Effector memory CD4-positive, alpha-beta T cell (primary cell): Measurements from ENCODE around the gene SEC61G.
A peak's percentile ranks its signal among the peaks of the same experiment; 100 is the strongest.

Source experiments
- DNase-seq, 3 donors: peaks; one replicate each; pipeline ENCODE4 v3.0.0-alpha.2; 2020
- H3K27ac ChIP-seq: 2 replicates; pipeline ENCODE4 v1.7.0; 2013; ENCODE audit warnings: mild to moderate bottlenecking, low read length, moderate library complexity; ENCODE audit not compliant: insufficient read depth, poor library complexity, severe bottlenecking
- H3K27me3 ChIP-seq: replicated peaks from 2 replicates; pipeline ENCODE4 v1.7.0; 2013; ENCODE audit warnings: mild to moderate bottlenecking, low read length; ENCODE audit not compliant: insufficient read depth, control insufficient read depth, poor library complexity, severe bottlenecking
- H3K36me3 ChIP-seq: 2 replicates; pipeline ENCODE4 v1.7.0; 2013; ENCODE audit warnings: mild to moderate bottlenecking, low read length, moderate library complexity; ENCODE audit not compliant: control insufficient read depth, insufficient read depth
- H3K4me1 ChIP-seq: 2 replicates; pipeline ENCODE4 v1.7.0; 2013; ENCODE audit warnings: low read length, mild to moderate bottlenecking; ENCODE audit not compliant: control insufficient read depth, insufficient read depth, poor library complexity, severe bottlenecking
- H3K4me3 ChIP-seq: 2 replicates; pipeline ENCODE4 v1.7.0; 2013; ENCODE audit warnings: low read length, low read depth, mild to moderate bottlenecking; ENCODE audit not compliant: insufficient read depth, poor library complexity, severe bottlenecking
- H3K9me3 ChIP-seq: 2 replicates; pipeline ENCODE4 v1.7.0; 2013; ENCODE audit warnings: mild to moderate bottlenecking, low read length, moderate library complexity; ENCODE audit not compliant: control insufficient read depth

SEC61G gene

GRCh38 chr7:54769203-54769602 lies 10.2 kb upstream of the SEC61G start:
- no peak overlapping the region for H3K27ac ChIP-seq

GRCh38 chr7:54764861-54765260 lies 5.8 kb upstream of the SEC61G start:
- H3K4me3 ChIP-seq = no peak overlapping the region
- DNase-seq = no peak
- H3K27me3 ChIP-seq = no peaks in the 10 kb centered on the region
- H3K36me3 ChIP-seq = no peaks in the 10 kb centered on the region
- H3K4me1 ChIP-seq = no peaks in the 10 kb centered on the region
- H3K27ac ChIP-seq = no peak overlapping the region
- H3K9me3 ChIP-seq = no peaks in the 10 kb centered on the region

More at GRCh38 chr7:54769203-54769602, 10.2 kb upstream of the SEC61G start:
- Histone ChIP-seq H3K27me3 (no peaks in the 10 kb centered on the region), H3K9me3 (no peaks in the 10 kb centered on the region), H3K36me3 (no peaks in the 10 kb centered on the region), H3K4me1 (no peaks in the 10 kb centered on the region), H3K4me3 (no peak overlapping the region)
- no peak for DNase-seq

- no peaks in the 10 kb centered on the region for H3K9me3 ChIP-seq
- DNase-seq = no peak
- peaks cover 12% of the 10 kb centered on the region for H3K36me3 ChIP-seq
- H3K4me3 ChIP-seq = peak overlapping the region; percentile 91
- no peak overlapping the region for H3K27ac ChIP-seq
- H3K4me1 ChIP-seq = peaks cover 12% of the 10 kb centered on the region
- H3K27me3 ChIP-seq = no peaks in the 10 kb centered on the region
These were observed 1.3 kb downstream of the SEC61G start for GRCh38 chr7:54757711-54758110.

- Histone ChIP-seq H3K36me3 (peaks cover 47% of the 10 kb centered on the region), H3K4me1 (no peaks in the 10 kb centered on the region), H3K27me3 (no peaks in the 10 kb centered on the region), H3K4me3 (no peak overlapping the region), H3K9me3 (no peaks in the 10 kb centered on the region), H3K27ac (no peak overlapping the region)
- no peak for DNase-seq
These were observed 9.8 kb downstream of the SEC61G start for GRCh38 chr7:54749200-54749599.

GRCh38 chr7:54747234-54747633 lies 11.8 kb downstream of the SEC61G start:
- H3K27me3 ChIP-seq = no peaks in the 10 kb centered on the region
- no peak overlapping the region for H3K27ac ChIP-seq
- DNase-seq = no peak
- H3K9me3 ChIP-seq = no peaks in the 10 kb centered on the region
- H3K4me1 ChIP-seq = no peaks in the 10 kb centered on the region
- H3K4me3 ChIP-seq = no peak overlapping the region
- H3K36me3 ChIP-seq = peaks cover 41% of the 10 kb centered on the region

- H3K9me3 ChIP-seq = no peaks in the 10 kb centered on the region
- no peak for DNase-seq
- peaks cover 6% of the 10 kb centered on the region for H3K36me3 ChIP-seq
- H3K27ac ChIP-seq = no peak overlapping the region
- H3K27me3 ChIP-seq = no peaks in the 10 kb centered on the region
- H3K4me1 ChIP-seq = no peaks in the 10 kb centered on the region
- no peak overlapping the region for H3K4me3 ChIP-seq
These were observed 15.4 kb downstream of the SEC61G start for GRCh38 chr7:54743580-54743979.

GRCh38 chr7:54738737-54739136 lies 20.3 kb downstream of the SEC61G start:
- no peak for DNase-seq
- no peak overlapping the region for H3K4me3 ChIP-seq
- no peak overlapping the region for H3K27ac ChIP-seq
- no peaks in the 10 kb centered on the region for H3K9me3 ChIP-seq
- H3K36me3 ChIP-seq = no peaks in the 10 kb centered on the region
- H3K4me1 ChIP-seq = no peaks in the 10 kb centered on the region
- H3K27me3 ChIP-seq = no peaks in the 10 kb centered on the region

- Histone ChIP-seq H3K36me3 (no peaks in the 10 kb centered on the region), H3K4me1 (no peaks in the 10 kb centered on the region), H3K4me3 (no peak overlapping the region), H3K27ac (no peak overlapping the region), H3K27me3 (no peaks in the 10 kb centered on the region), H3K9me3 (no peaks in the 10 kb centered on the region)
- DNase-seq = no peak
These were observed 29.9 kb downstream of the SEC61G start for GRCh38 chr7:54729107-54729506.

GRCh38 chr7:54728411-54728810 lies 30.6 kb downstream of the SEC61G start:
- H3K27me3 ChIP-seq = no peaks in the 10 kb centered on the region
- DNase-seq = no peak
- no peak overlapping the region for H3K27ac ChIP-seq
- no peaks in the 10 kb centered on the region for H3K36me3 ChIP-seq
- no peaks in the 10 kb centered on the region for H3K4me1 ChIP-seq
- no peak overlapping the region for H3K4me3 ChIP-seq
- H3K9me3 ChIP-seq = no peaks in the 10 kb centered on the region

GRCh38 chr7:54725255-54725654 lies 33.8 kb downstream of the SEC61G start:
- H3K27me3 ChIP-seq = no peaks in the 10 kb centered on the region
- H3K4me1 ChIP-seq = no peaks in the 10 kb centered on the region
- no peaks in the 10 kb centered on the region for H3K36me3 ChIP-seq
- no peak for DNase-seq
- no peaks in the 10 kb centered on the region for H3K9me3 ChIP-seq
- H3K27ac ChIP-seq = no peak overlapping the region
- no peak overlapping the region for H3K4me3 ChIP-seq

GRCh38 chr7:54722502-54722901 lies 36.5 kb downstream of the SEC61G start:
- no peaks in the 10 kb centered on the region for H3K4me1 ChIP-seq
- H3K4me3 ChIP-seq = no peak overlapping the region
- no peaks in the 10 kb centered on the region for H3K36me3 ChIP-seq
- no peaks in the 10 kb centered on the region for H3K27me3 ChIP-seq
- H3K9me3 ChIP-seq = peaks cover 3% of the 10 kb centered on the region
- no peak overlapping the region for H3K27ac ChIP-seq
- DNase-seq = no peak
